ENCODE data around the gene ADCY4. TPM values are rescaled to one million over a fixed set of nuclear protein-coding genes. Genes with fewer than 3 reads are reported as not detected.
A peak's percentile ranks its signal among the peaks of the same experiment; 100 is the strongest.

The ADCY4 gene
- total RNA-seq, 2 experiments from 2014 or later: 2.0 to 3.4 TPM

DNA sequence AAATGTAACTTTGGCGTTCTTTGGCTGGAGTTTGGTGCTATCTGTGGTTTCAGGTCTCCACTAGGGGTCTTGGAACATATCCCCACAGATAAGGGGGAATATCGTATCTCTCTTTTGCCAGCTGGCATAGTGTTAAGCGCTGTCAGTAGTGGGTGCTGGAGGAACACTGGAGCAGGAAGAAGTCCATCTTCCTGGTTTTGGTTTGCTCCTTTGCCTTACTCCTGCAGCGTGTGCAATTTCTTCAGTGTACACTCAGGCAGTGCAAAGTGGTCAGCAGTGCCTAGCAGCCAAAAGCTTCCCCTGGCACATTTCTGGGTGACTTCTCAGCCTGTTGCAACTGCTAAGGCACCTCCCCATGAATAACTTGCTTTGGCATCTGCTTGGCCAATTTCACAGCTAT, 16.6 kb upstream of the ADCY4 start:
- 0 out of 2 replicates have a peak, but pooled peaks have one; percentile 25 for TF ChIP-seq CTCF (conservative IDR thresholded peaks at IDR 0.05; ENCODE audit: low read length)
- no peak for TF ChIP-seq EZH2phosphoT487 (IDR thresholded peaks at IDR 0.05; ENCODE audit: borderline replicate concordance, low read depth, low read length)
- BruUV-seq (replicated peaks): no TSS peak
- Histone ChIP-seq H4K20me1 (ENCODE audit: insufficient read depth, low read length) (no peaks in the 10 kb centered on the region), H3K4me2 (ENCODE audit: low read length) (no peak overlapping the region), H3K4me1 (ENCODE audit: insufficient read depth, low read length, poor library complexity, severe bottlenecking) (no peaks in the 10 kb centered on the region), H2AFZ (ENCODE audit: low read length) (no peak overlapping the region), H3K4me3 (ENCODE audit: low read depth, low read length, poor library complexity, severe bottlenecking) (no peak overlapping the region), H3K9me2 (ENCODE audit: insufficient read depth, low read length) (no peaks in the 10 kb centered on the region), H3K27ac (ENCODE audit: low read depth, low read length, poor library complexity, severe bottlenecking) (no peak overlapping the region), H3K79me2 (ENCODE audit: insufficient read depth, low read depth, low read length) (no peaks in the 10 kb centered on the region), H3K9me3 (ENCODE audit: low read length) (no peaks in the 10 kb centered on the region), H3K36me3 (ENCODE audit: insufficient read depth, low read length) (no peaks in the 10 kb centered on the region)
- CTCF ChIA-PET (ENCODE audit: unreplicated experiment): no interaction called here
- no peak for DNase-seq (ENCODE audit: low spot score)
- POLR2A ChIA-PET: interaction anchor here (0.8 to 1.5 kb wide), 2 partner anchors 11 to 12 kb away, joined by 3 to 5 read pairs; partner anchors contain the start of gene RIPK3
- intact Hi-C loops (cut with micrococcal nuclease; ENCODE audit: unreplicated experiment): no loop called here

- Histone ChIP-seq H3K4me2 (ENCODE audit: low read length) (no peak overlapping the region), H3K36me3 (ENCODE audit: insufficient read depth, low read length) (no peaks in the 10 kb centered on the region), H3K9me2 (ENCODE audit: insufficient read depth, low read length) (no peaks in the 10 kb centered on the region), H3K27ac (ENCODE audit: low read depth, low read length, poor library complexity, severe bottlenecking) (no peak overlapping the region), H3K4me1 (ENCODE audit: insufficient read depth, low read length, poor library complexity, severe bottlenecking) (no peaks in the 10 kb centered on the region), H3K79me2 (ENCODE audit: insufficient read depth, low read depth, low read length) (no peaks in the 10 kb centered on the region), H2AFZ (ENCODE audit: low read length) (no peak overlapping the region), H3K9me3 (ENCODE audit: low read length) (no peaks in the 10 kb centered on the region), H4K20me1 (ENCODE audit: insufficient read depth, low read length) (no peaks in the 10 kb centered on the region), H3K4me3 (ENCODE audit: low read depth, low read length, poor library complexity, severe bottlenecking) (no peak overlapping the region)
- DNase-seq (ENCODE audit: low spot score): no peak
- TF ChIP-seq CTCF (conservative IDR thresholded peaks at IDR 0.05; ENCODE audit: low read length) (no peak), EZH2phosphoT487 (IDR thresholded peaks at IDR 0.05; ENCODE audit: borderline replicate concordance, low read depth, low read length) (no peak)
- no TSS peak for BruUV-seq (replicated peaks)
- POLR2A ChIA-PET: interaction anchor here (0.6 kb wide), 2 partner anchors 8 to 117 kb away, joined by 4 read pairs; partner anchors contain the start of gene GMPR2
- intact Hi-C loops (cut with micrococcal nuclease; ENCODE audit: unreplicated experiment): no loop called here
- CTCF ChIA-PET (ENCODE audit: unreplicated experiment): no interaction called here
These were observed 14.9 kb upstream of the ADCY4 start for GRCh38 chr14:24349742-24350141.

- Histone ChIP-seq H3K79me2 (ENCODE audit: insufficient read depth, low read depth, low read length) (no peaks in the 10 kb centered on the region), H3K4me2 (ENCODE audit: low read length) (no peak overlapping the region), H3K4me3 (ENCODE audit: low read depth, low read length, poor library complexity, severe bottlenecking) (no peak overlapping the region), H3K9me3 (ENCODE audit: low read length) (no peaks in the 10 kb centered on the region), H3K4me1 (ENCODE audit: insufficient read depth, low read length, poor library complexity, severe bottlenecking) (no peaks in the 10 kb centered on the region), H4K20me1 (ENCODE audit: insufficient read depth, low read length) (no peaks in the 10 kb centered on the region), H3K36me3 (ENCODE audit: insufficient read depth, low read length) (no peaks in the 10 kb centered on the region), H3K27ac (ENCODE audit: low read depth, low read length, poor library complexity, severe bottlenecking) (no peak overlapping the region), H3K9me2 (ENCODE audit: insufficient read depth, low read length) (no peaks in the 10 kb centered on the region), H2AFZ (ENCODE audit: low read length) (no peak overlapping the region)
- TF ChIP-seq CTCF (conservative IDR thresholded peaks at IDR 0.05; ENCODE audit: low read length): 0 out of 2 replicates have a peak, but pooled peaks have one; percentile 20
- TF ChIP-seq EZH2phosphoT487 (IDR thresholded peaks at IDR 0.05; ENCODE audit: borderline replicate concordance, low read depth, low read length): no peak
- intact Hi-C loops (cut with micrococcal nuclease; ENCODE audit: unreplicated experiment): no loop called here
- ChIA-PET CTCF (ENCODE audit: unreplicated experiment) (no interaction called here), POLR2A (interaction anchor here (1.0 kb wide), 1 partner anchor 71 kb away, joined by 5 read pairs; no protein-coding TSS in a partner anchor)
- no TSS peak for BruUV-seq (replicated peaks)
- no peak for DNase-seq (ENCODE audit: low spot score)
These were observed 13.3 kb upstream of the ADCY4 start for GRCh38 chr14:24348186-24348585.
